ENCODE results near the gene FAM120AOS. TPM values are rescaled to one million over a fixed set of nuclear protein-coding genes. Genes with fewer than 3 reads are reported as not detected.

The FAM120AOS gene
- total and polyA plus RNA-seq, 2 of the 4 experiments (the other 2 are of a cell fraction): 22.7 to 24.7 TPM

- POLR2A ChIA-PET (ENCODE audit: unreplicated experiment): no interaction called here
- 0% methylated on average over 1 of the region's 5 CpGs; no CpG with 5 or more reads in 1 of the 2 experiments for WGBS, 2 experiments (ENCODE audit: extremely low coverage in 2 of 2, insufficient read length in 1 of 2)
Measured at GRCh38 chr9:93492327-93492726, 38.9 kb upstream of the FAM120AOS start.

More at GRCh38 chr9:93492327-93492726, 38.9 kb upstream of the FAM120AOS start:
- Histone ChIP-seq H3K27me3 (ENCODE audit: control insufficient read depth, insufficient read depth, low read length) (no peaks in the 10 kb centered on the region), H3K4me1 (ENCODE audit: control insufficient read depth, insufficient read depth, low read length) (no peaks in the 10 kb centered on the region; the same call in 1 of the 2 replicates), H2BK20ac (ENCODE audit: low read depth, low read length) (no peak overlapping the region), H3K4me3 (ENCODE audit: insufficient read depth, low read depth, low read length) (no peak overlapping the region), H3K4ac (ENCODE audit: low read depth, low read length) (no peak overlapping the region), H4K20me1 (ENCODE audit: insufficient read depth, low read length) (peaks cover 13% of the 10 kb centered on the region), H4K91ac (ENCODE audit: insufficient read depth, low read depth, low read length) (no peak overlapping the region), H2AK5ac (ENCODE audit: low read depth, low read length) (no peak overlapping the region), H2BK5ac (ENCODE audit: low read depth, low read length, poor library complexity, severe bottlenecking) (no peak overlapping the region), H3K27ac (ENCODE audit: insufficient read depth, low read length) (no peak overlapping the region), H4K8ac (ENCODE audit: low read depth in 2 of 2, low read length in 2 of 2) (no peak overlapping the region), H3K36me3 (ENCODE audit: control insufficient read depth, insufficient read depth, low read length) (peaks cover 28% of the 10 kb centered on the region), H2AK9ac (replicated peaks; ENCODE audit: low read depth, low read length, poor library complexity) (no peak overlapping the region), H3K18ac (ENCODE audit: low read depth, low read length) (no peak overlapping the region), H3K9me1 (ENCODE audit: insufficient read depth, low read length) (peaks cover 10% of the 10 kb centered on the region; the same call in 1 of the 2 replicates), H3K9me3 (ENCODE audit: control insufficient read depth, insufficient read depth, low read length) (no peaks in the 10 kb centered on the region), H3K79me1 (ENCODE audit: low read depth in 1 of 2, low read length in 2 of 2) (peaks cover 60 to 89% of the 10 kb centered on the region in 2 experiments), H3K56ac (ENCODE audit: extremely low read depth, insufficient read depth, low read length) (no peak overlapping the region), H3K23ac (ENCODE audit: low read depth, low read length) (no peak overlapping the region), H2BK15ac (ENCODE audit: low read depth, low read length) (no peak overlapping the region), H4K5ac (ENCODE audit: low read depth, low read length) (no peak overlapping the region), H2AFZ (replicated peaks; ENCODE audit: low read length, poor library complexity) (no peak overlapping the region), H3K14ac (replicated peaks; ENCODE audit: low read depth, low read length) (no peak overlapping the region), H3K4me2 (ENCODE audit: low read depth, low read length) (no peak overlapping the region), H3K9ac (ENCODE audit: low read depth, low read length) (no peak overlapping the region), H2BK120ac (ENCODE audit: low read depth, low read length) (no peak overlapping the region)
- intact Hi-C loops (cut with micrococcal nuclease) (no loop called here), in situ Hi-C loops (cut with MboI; ENCODE audit: low sequenced_read_pairs) (no loop called here), dilution Hi-C loops (cut with HindIII; ENCODE audit: low sequenced_read_pairs, unreplicated experiment) (no loop called here)
- no peak for TF ChIP-seq CEBPB (IDR thresholded peaks at IDR 0.05; ENCODE audit: low read depth, low read length)
- TF ChIP-seq RFX5 (IDR thresholded peaks at IDR 0.05; ENCODE audit: low read depth, low read length): no peak
- TF ChIP-seq CHD1 (IDR thresholded peaks at IDR 0.05; ENCODE audit: low read depth, low read length): no peak
- TF ChIP-seq MAFK (IDR thresholded peaks at IDR 0.05; ENCODE audit: low read depth, low read length): no peak
- TF ChIP-seq RCOR1 (IDR thresholded peaks at IDR 0.05; ENCODE audit: insufficient replicate concordance, low read length): no peak
- no peak for TF ChIP-seq FOS (IDR thresholded peaks at IDR 0.05; ENCODE audit: low read depth, low read length)
- TF ChIP-seq POLR2A (IDR thresholded peaks at IDR 0.05; ENCODE audit: low read depth, low read length): no peak
- TF ChIP-seq, protein P1, sequence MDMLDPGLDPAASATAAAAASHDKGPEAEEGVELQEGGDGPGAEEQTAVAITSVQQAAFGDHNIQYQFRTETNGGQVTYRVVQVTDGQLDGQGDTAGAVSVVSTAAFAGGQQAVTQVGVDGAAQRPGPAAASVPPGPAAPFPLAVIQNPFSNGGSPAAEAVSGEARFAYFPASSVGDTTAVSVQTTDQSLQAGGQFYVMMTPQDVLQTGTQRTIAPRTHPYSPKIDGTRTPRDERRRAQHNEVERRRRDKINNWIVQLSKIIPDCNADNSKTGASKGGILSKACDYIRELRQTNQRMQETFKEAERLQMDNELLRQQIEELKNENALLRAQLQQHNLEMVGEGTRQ (IDR thresholded peaks at IDR 0.05; ENCODE audit: low read depth, low read length): no peak
- TF ChIP-seq NFE2L2 (IDR thresholded peaks at IDR 0.05; ENCODE audit: low read depth, low read length): no peak
- no peak for TF ChIP-seq MAZ (IDR thresholded peaks at IDR 0.05; ENCODE audit: borderline replicate concordance, low read depth, low read length)
- no peak for TF ChIP-seq SMC3 (IDR thresholded peaks at IDR 0.05; ENCODE audit: low read depth, low read length)
- TF ChIP-seq, protein P2, sequence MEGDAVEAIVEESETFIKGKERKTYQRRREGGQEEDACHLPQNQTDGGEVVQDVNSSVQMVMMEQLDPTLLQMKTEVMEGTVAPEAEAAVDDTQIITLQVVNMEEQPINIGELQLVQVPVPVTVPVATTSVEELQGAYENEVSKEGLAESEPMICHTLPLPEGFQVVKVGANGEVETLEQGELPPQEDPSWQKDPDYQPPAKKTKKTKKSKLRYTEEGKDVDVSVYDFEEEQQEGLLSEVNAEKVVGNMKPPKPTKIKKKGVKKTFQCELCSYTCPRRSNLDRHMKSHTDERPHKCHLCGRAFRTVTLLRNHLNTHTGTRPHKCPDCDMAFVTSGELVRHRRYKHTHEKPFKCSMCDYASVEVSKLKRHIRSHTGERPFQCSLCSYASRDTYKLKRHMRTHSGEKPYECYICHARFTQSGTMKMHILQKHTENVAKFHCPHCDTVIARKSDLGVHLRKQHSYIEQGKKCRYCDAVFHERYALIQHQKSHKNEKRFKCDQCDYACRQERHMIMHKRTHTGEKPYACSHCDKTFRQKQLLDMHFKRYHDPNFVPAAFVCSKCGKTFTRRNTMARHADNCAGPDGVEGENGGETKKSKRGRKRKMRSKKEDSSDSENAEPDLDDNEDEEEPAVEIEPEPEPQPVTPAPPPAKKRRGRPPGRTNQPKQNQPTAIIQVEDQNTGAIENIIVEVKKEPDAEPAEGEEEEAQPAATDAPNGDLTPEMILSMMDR (conservative IDR thresholded peaks at IDR 0.05; ENCODE audit: low read depth, low read length): no peak
- BruUV-seq (replicated peaks): no TSS peak
- CTCF ChIA-PET: no interaction called here
- DNase-seq: no peak
- ATAC-seq (ENCODE audit: low read depth): no peak

Data from IMR-90 (cell line).